Panc1 (cell line): ENCODE measurements around the gene KRT15. TPM values are rescaled to one million over a fixed set of nuclear protein-coding genes. Genes with fewer than 3 reads are reported as not detected.

Experiments
- ATAC-seq: fragments of 200-7000 bp; cut with Tn5 transposase; 2 replicates; pipeline ENCODE4 v1.9.1; 2020; ENCODE audit warnings: mild to moderate bottlenecking, moderate library complexity
- BruUV-seq: library from RNA; stranded (reverse); fragments of 400-500 nt; replicated peaks from 2 replicates; lab custom pipeline; 2021; lab: Mats Ljungman, UMichigan
- CTCF ChIA-PET: fragments of 300-600 bp; sonication (Branson Sonifier 250); formaldehyde crosslinking; loops from one replicate; lab custom pipeline; 2022; ENCODE audit warnings: antibody characterized with exemption; lab: Charles Lee
- POLR2A ChIA-PET: fragments of 300-600 bp; sonication (Branson Sonifier 250); formaldehyde crosslinking; loops from one replicate; lab custom pipeline; 2022; ENCODE audit warnings: antibody characterized with exemption; lab: Charles Lee
- DNase-seq: peaks from one replicate; pipeline ENCODE4 v3.0.0-alpha.2; 2010; ENCODE audit warnings: low read depth, low spot score
- H3K27ac ChIP-seq: 2 replicates; pipeline ENCODE4 v1.5.1; 2011; ENCODE audit warnings: mild to moderate bottlenecking, low read length, inconsistent platforms
- H3K27me3 ChIP-seq: fragments of 200-500 bp; sonication (Bioruptor generic); 2 replicates; pipeline ENCODE4 v1.6.0; 2014; ENCODE audit warnings: low read length, inconsistent platforms; ENCODE audit not compliant: control insufficient read depth, insufficient read depth
- H3K36me3 ChIP-seq: fragments of 200-500 bp; sonication (Bioruptor generic); 2 replicates; pipeline ENCODE4 v1.5.1; 2014; ENCODE audit warnings: inconsistent platforms, mild to moderate bottlenecking, low read length, moderate library complexity; ENCODE audit not compliant: control insufficient read depth, insufficient read depth
- H3K4me1 ChIP-seq: 2 replicates; pipeline ENCODE4 v1.5.1; 2011; ENCODE audit warnings: inconsistent platforms, mild to moderate bottlenecking, low read length, moderate library complexity; ENCODE audit not compliant: control insufficient read depth, insufficient read depth
- H3K4me3 ChIP-seq, 2 experiments: 2 replicates each; pipeline ENCODE4 v1.5.1; 2011 to 2012; ENCODE audit warnings: low read depth in 2 of 2, low read length in 2 of 2, mild to moderate bottlenecking in 2 of 2, inconsistent platforms in 1 of 2, moderate library complexity in 1 of 2
- H3K9me3 ChIP-seq: fragments of 200-500 bp; sonication (Bioruptor generic); 2 replicates; pipeline ENCODE4 v1.5.1; 2014; ENCODE audit warnings: low read depth, mild to moderate bottlenecking, inconsistent platforms, low read length, moderate library complexity; ENCODE audit not compliant: control insufficient read depth, insufficient read depth
- POLR2AphosphoS5 ChIP-seq: IDR thresholded peaks from 2 replicates; pipeline ENCODE4 v1.6.1; 2012; ENCODE audit warnings: mild to moderate bottlenecking, low read depth, low read length, moderate library complexity
- SIN3A ChIP-seq: IDR thresholded peaks from 2 replicates; pipeline ENCODE4 v1.6.1; 2012; ENCODE audit warnings: low read depth, mild to moderate bottlenecking, low read length, moderate library complexity, borderline replicate concordance; ENCODE audit not compliant: insufficient read depth
- TCF7L2 ChIP-seq: IDR thresholded peaks from 2 replicates; pipeline ENCODE4 v1.6.1; 2011; ENCODE audit warnings: mild to moderate bottlenecking, low read depth, low read length, inconsistent platforms
- in situ Hi-C: cut with HindIII; loops from 2 replicates; pipeline ENCODE4 v1.10.0; 2016; ENCODE audit warnings: low sequenced_read_pairs, low pct_unique_long_range_greater_than_20kb
- intact Hi-C: fragments of 100-400 bp; cut with micrococcal nuclease; formaldehyde crosslinking; loops from one replicate; pipeline ENCODE4 v1.10.0; 2022; ENCODE audit not compliant: unreplicated experiment
- total RNA-seq: library from RNA; stranded (reverse); gene quantifications from one replicate; pipeline ENCODE4 v1.2.1, GENCODE V29; 2021; ENCODE audit not compliant: unreplicated experiment
- TF ChIP-seq, protein P1 (sequence below): fragments of 450-650 bp; IDR thresholded peaks from 2 replicates; pipeline ENCODE4 v1.5.1; 2017; ENCODE audit warnings: mild to moderate bottlenecking
- TF ChIP-seq, protein P2 (sequence below), 2 experiments: IDR thresholded peaks; 2 replicates each; pipeline ENCODE4 v1.6.1; 2011 to 2012; ENCODE audit warnings: low read depth in 2 of 2, control low read depth in 1 of 2, low read length in 1 of 2, mild to moderate bottlenecking in 1 of 2, moderate library complexity in 1 of 2; ENCODE audit not compliant: insufficient read depth in 1 of 2

The KRT15 gene
- total RNA-seq, 1 experiment from 2014 or later: 70.4 TPM

DNA sequence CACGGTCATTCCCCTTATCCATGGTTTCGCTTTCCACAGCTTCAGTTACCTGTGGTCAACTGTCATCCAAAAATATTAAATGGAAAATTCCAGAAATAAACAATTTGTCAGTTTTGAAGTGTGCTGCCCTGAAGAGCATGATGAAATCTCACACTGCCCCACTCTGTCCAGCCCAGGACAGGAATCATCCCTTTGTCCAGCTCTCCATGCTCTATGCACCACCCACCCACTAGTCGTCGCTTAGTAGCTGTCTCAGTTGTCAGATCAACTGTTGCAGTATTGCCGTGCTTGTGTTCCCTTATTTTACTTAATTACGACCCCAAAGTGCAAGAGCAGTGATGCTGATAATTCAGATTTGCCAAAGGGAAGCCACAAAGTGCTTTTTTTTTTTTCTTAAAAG is 42.9 kb upstream of the KRT15 start:
- Histone ChIP-seq H3K27ac (no peak overlapping the region), H3K27me3 (peaks cover 3% of the 10 kb centered on the region; the same call in 1 of the 2 replicates), H3K9me3 (no peaks in the 10 kb centered on the region), H3K4me3 (no peak overlapping the region), H3K4me1 (no peaks in the 10 kb centered on the region), H3K36me3 (no peaks in the 10 kb centered on the region)
- ATAC-seq (no peak), DNase-seq (no peak)
- ChIA-PET POLR2A (interaction anchor here (0.7 kb wide), 1 partner anchor 474 kb away, joined by 6 read pairs; no protein-coding TSS in a partner anchor), CTCF (interaction anchor here (1.2 kb wide), 1 partner anchor 11 kb away, joined by 3 read pairs; no protein-coding TSS in a partner anchor)
- intact Hi-C loops (no loop called here), in situ Hi-C loops (no loop called here)
- TF ChIP-seq POLR2AphosphoS5 (no peak), SIN3A (no peak), TCF7L2 (no peak)
- TF ChIP-seq, protein P1, sequence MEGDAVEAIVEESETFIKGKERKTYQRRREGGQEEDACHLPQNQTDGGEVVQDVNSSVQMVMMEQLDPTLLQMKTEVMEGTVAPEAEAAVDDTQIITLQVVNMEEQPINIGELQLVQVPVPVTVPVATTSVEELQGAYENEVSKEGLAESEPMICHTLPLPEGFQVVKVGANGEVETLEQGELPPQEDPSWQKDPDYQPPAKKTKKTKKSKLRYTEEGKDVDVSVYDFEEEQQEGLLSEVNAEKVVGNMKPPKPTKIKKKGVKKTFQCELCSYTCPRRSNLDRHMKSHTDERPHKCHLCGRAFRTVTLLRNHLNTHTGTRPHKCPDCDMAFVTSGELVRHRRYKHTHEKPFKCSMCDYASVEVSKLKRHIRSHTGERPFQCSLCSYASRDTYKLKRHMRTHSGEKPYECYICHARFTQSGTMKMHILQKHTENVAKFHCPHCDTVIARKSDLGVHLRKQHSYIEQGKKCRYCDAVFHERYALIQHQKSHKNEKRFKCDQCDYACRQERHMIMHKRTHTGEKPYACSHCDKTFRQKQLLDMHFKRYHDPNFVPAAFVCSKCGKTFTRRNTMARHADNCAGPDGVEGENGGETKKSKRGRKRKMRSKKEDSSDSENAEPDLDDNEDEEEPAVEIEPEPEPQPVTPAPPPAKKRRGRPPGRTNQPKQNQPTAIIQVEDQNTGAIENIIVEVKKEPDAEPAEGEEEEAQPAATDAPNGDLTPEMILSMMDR: no peak
- TF ChIP-seq, protein P2, sequence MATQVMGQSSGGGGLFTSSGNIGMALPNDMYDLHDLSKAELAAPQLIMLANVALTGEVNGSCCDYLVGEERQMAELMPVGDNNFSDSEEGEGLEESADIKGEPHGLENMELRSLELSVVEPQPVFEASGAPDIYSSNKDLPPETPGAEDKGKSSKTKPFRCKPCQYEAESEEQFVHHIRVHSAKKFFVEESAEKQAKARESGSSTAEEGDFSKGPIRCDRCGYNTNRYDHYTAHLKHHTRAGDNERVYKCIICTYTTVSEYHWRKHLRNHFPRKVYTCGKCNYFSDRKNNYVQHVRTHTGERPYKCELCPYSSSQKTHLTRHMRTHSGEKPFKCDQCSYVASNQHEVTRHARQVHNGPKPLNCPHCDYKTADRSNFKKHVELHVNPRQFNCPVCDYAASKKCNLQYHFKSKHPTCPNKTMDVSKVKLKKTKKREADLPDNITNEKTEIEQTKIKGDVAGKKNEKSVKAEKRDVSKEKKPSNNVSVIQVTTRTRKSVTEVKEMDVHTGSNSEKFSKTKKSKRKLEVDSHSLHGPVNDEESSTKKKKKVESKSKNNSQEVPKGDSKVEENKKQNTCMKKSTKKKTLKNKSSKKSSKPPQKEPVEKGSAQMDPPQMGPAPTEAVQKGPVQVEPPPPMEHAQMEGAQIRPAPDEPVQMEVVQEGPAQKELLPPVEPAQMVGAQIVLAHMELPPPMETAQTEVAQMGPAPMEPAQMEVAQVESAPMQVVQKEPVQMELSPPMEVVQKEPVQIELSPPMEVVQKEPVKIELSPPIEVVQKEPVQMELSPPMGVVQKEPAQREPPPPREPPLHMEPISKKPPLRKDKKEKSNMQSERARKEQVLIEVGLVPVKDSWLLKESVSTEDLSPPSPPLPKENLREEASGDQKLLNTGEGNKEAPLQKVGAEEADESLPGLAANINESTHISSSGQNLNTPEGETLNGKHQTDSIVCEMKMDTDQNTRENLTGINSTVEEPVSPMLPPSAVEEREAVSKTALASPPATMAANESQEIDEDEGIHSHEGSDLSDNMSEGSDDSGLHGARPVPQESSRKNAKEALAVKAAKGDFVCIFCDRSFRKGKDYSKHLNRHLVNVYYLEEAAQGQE (IDR thresholded peaks at IDR 0.05; ENCODE audit: insufficient read depth in 1 of 2, low read depth in 2 of 2, low read length in 1 of 2): no peak
- BruUV-seq: no TSS peak

DNA sequence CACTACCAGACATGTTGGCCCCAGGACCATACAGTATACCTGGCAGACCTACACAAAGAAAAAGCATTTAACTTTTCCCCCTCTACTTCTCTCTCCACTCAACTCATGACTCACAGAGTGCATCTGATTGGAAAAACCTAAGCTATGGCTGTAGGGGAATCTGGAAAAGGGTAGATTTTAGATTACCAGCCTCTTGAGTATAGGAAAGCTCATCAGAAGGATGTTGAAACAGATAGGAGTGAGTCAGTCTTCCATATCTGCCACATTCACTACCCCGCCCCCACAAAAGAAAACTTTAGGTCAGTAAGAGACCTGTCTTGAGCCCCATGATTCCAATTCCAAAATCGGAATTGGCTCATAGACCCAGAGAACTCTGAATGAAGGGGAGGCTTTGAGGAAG is 40.9 kb upstream of the KRT15 start:
- ChIA-PET POLR2A (no interaction called here), CTCF (interaction anchor here (0.7 kb wide), 1 partner anchor 10 kb away, joined by 3 read pairs; no protein-coding TSS in a partner anchor)
- no peaks in the 10 kb centered on the region for H3K27me3 ChIP-seq
- ATAC-seq (no peak), DNase-seq (no peak)
- no peaks in the 10 kb centered on the region for H3K9me3 ChIP-seq
- no TSS peak for BruUV-seq
- H3K36me3 ChIP-seq: no peaks in the 10 kb centered on the region
- no peak for TF ChIP-seq POLR2AphosphoS5
- no peak overlapping the region for H3K4me3 ChIP-seq
- in situ Hi-C loops: no loop called here
- intact Hi-C loops: no loop called here
- H3K4me1 ChIP-seq: no peaks in the 10 kb centered on the region
- no peak overlapping the region for H3K27ac ChIP-seq

DNA sequence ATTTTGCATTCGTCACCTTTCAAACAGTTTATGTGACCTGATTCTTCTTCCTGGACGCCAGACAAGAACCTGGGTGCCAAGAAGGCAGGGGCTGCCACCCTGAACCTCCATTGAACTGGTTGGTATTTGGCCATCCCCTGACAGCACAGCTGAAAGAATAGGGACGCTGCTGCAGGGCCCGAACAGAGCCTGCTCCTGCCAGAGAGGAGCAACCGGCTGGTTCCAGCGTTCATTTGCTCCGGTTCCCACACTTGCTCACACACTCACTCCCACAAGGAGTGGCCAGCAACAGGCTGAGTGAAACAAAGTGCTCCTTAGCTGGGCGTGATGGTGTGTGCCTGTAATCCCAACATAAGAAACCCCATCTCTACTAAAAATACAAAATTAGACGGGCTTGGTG is 38.2 kb upstream of the KRT15 start:
- H3K27ac ChIP-seq: no peak overlapping the region
- in situ Hi-C loops: no loop called here
- no peaks in the 10 kb centered on the region for H3K9me3 ChIP-seq
- no peaks in the 10 kb centered on the region for H3K27me3 ChIP-seq
- H3K36me3 ChIP-seq: no peaks in the 10 kb centered on the region
- TF ChIP-seq SIN3A (no peak), TCF7L2 (no peak), POLR2AphosphoS5 (no peak)
- TF ChIP-seq, protein P1: no peak
- TF ChIP-seq, protein P2 (IDR thresholded peaks at IDR 0.05; ENCODE audit: insufficient read depth in 1 of 2, low read depth in 2 of 2, low read length in 1 of 2): no peak
- no peak overlapping the region for H3K4me3 ChIP-seq
- no TSS peak for BruUV-seq
- ChIA-PET POLR2A (no interaction called here), CTCF (interaction anchor here (1.3 kb wide), 1 partner anchor 9 kb away, joined by 3 read pairs; no protein-coding TSS in a partner anchor)
- DNase-seq (no peak), ATAC-seq (no peak)
- no peaks in the 10 kb centered on the region for H3K4me1 ChIP-seq
- intact Hi-C loops: no loop called here
